GM21390 (cell line): Measurements from ENCODE around the gene TMEM59L.

Experiments used
- ATAC-seq: cut with Tn5 transposase; IDR thresholded peaks from one replicate; pipeline ENCODE4 v1.9.1; 2021; ENCODE audit not compliant: unreplicated experiment

Gene TMEM59L

GRCh38 chr19:18656337-18657086, 43.8 kb downstream of the TMEM59L start:
- no peak for ATAC-seq

- no peak for ATAC-seq
These were observed 45.1 kb downstream of the TMEM59L start for GRCh38 chr19:18657590-18658365.

GRCh38 chr19:18658366-18658855, 45.7 kb downstream of the TMEM59L start:
- ATAC-seq: no peak

- ATAC-seq: no peak
These were observed 46.8 kb downstream of the TMEM59L start for GRCh38 chr19:18659281-18660050.

DNA sequence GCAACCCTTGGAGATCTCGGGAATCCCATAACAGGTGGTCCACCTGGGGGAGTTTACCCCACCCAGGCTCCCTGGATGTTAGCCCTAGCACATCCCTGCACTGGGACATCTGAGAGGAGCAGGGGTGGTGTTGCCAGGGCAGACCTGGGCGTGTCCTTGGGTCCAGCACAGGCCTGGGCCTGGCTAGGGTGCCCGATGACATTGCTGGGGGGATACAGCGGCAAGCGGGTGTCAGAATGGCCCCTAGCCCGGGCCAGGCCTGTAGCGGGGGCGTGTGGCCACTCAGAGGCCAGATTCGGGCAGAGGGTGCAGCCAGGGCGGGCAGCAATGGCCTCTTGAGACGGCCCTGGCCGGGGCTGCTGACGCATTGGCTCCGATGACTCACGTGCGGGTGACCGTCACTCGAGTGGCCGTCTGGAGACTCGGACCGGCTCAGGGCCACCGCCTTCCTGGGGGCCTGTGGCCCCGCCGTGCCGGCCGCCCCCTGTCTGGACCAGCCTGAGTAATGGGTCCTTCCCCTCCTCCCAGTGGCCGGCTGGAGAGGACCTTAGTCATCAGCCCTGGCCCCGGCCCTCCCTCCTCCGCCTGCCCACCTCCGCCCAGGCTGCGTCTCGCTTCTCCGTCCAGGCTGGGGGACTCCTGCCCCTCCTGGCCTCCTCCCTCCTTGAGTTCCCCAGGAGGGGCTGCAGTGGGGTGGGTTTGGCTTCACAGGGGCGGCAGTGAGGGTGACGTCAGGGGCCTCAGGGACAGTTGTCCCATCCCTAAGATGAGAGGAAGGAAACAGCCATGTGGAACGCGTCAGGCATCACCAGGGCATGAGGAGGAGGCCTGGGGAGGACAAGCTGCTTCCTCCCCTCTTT, 47.6 kb downstream of the TMEM59L start:
- ATAC-seq: no peak

- ATAC-seq: no peak
These were observed 48.4 kb downstream of the TMEM59L start for GRCh38 chr19:18660939-18661670.

- no peak for ATAC-seq
These were observed 50.5 kb downstream of the TMEM59L start for GRCh38 chr19:18662972-18663732.

DNA sequence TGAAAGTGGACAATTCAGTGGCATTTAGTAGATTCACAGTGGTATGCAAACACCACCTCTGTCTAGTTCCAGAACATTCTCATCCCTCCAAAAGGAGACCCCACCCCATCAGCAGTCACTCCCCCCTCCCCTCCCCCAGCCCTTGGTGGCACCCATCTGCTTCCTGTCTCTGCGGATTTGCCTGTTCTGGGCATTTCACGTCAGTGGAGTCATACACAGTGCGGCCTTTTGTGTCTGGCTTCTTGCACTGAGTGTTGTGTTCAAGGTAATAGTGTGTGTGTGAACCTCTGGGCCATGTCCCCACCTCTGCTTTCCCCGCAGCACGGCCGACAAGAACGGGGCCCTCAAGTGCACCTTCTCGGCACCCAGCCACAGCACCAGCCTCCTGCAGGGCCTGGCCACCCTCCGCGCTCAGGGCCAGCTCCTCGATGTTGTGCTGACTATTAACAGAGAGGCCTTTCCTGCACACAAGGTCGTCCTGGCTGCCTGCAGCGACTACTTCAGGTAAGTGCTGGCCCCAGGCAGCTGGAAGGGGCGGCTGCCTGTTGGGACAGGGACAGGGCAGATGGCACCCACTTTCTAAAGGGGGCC, 51.4 kb downstream of the TMEM59L start:
- no peak for ATAC-seq

- no peak for ATAC-seq
These were observed 53.1 kb downstream of the TMEM59L start for GRCh38 chr19:18665771-18666202.

DNA sequence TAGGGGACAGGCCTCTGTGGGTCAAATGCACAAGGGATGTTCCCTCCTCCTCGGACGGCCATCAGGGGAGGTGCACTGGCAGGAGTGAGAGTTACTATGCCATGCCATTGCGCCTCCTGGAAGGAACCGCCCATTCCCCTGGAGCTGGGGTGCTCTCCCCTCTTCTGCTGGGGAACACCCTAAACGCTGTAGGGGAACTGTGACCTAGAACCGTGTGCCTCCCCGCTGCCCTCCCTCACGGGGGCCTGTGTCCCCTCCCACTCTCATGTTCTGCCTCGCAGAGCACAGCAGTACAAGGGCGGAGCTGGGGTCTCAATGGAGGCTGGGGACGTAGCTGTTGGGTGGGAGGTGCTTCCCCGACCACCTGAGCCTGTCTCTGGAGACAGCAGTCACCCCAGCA, 53.6 kb downstream of the TMEM59L start:
- ATAC-seq: no peak

DNA sequence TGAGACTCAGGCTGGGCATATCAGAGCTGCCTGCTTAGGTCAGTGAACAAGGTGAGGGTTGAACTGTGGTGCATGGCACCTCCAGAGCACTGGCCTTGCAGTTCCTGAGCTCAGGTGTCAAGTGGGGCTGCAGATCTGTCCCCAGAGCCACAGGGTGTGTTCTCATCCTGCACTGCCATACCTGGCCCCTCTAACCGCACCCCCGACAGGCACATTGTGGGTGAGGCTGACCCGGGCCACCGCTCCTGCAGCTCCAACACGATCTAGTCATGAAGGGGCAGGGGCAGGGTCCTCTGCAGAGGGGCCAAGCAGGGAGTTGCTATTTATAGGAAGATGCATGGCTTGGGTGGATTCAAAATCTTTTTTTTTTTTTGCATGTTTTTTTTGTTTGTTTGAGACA, 54.1 kb downstream of the TMEM59L start:
- ATAC-seq: no peak

DNA sequence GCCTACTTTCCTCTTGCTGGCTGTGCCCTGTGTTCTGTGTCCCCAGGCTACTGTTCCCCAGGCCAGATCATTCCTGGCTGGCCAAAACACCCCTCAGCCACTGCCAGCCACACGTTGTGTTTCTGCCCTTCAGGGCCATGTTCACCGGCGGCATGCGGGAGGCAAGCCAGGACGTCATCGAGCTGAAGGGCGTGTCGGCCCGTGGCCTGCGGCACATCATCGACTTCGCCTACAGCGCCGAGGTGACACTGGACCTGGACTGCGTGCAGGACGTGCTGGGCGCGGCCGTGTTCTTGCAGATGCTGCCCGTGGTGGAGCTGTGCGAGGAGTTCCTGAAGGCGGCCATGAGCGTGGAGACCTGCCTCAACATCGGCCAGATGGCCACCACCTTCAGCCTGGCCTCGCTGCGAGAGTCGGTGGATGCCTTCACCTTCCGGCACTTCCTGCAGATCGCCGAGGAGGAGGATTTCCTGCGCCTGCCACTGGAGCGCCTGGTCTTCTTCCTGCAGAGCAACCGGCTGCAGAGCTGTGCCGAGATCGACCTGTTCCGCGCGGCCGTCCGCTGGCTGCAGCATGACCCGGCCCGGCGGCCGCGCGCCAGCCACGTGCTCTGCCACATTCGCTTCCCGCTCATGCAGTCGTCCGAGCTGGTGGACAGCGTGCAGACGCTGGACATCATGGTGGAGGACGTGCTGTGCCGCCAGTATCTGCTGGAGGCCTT, 55.0 kb downstream of the TMEM59L start:
- no peak for ATAC-seq

- ATAC-seq: no peak
These were observed 55.6 kb downstream of the TMEM59L start for GRCh38 chr19:18668252-18668631.

GRCh38 chr19:18668744-18669523, 56.3 kb downstream of the TMEM59L start:
- no peak for ATAC-seq

DNA sequence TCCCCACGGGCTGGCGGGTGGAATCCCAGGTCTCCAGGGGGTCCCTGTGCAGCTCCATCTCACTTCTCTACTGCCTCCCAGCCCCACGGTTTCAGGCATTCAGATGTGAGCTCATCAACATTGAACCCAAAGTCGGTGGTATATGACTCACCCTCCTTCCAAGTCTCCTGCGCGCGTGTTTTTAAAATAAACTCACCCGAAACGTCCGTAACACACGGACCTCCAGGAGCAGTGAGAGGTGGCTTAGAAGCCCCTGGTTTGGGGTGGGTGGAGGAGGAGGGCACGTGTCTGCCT, 56.8 kb downstream of the TMEM59L start:
- ATAC-seq: no peak

- no peak for ATAC-seq
These were observed 57.2 kb downstream of the TMEM59L start for GRCh38 chr19:18669883-18670282.

GRCh38 chr19:18670312-18670711, 57.6 kb downstream of the TMEM59L start:
- ATAC-seq: no peak
